Fibroblast of lung (primary cell): ENCODE measurements around the gene EXOC2. TPM values are rescaled to one million over a fixed set of nuclear protein-coding genes. Genes with fewer than 3 reads are reported as not detected.

Source experiments
- DNase-seq, 2 donors: peaks; one replicate each; pipeline versions ENCODE4 v3.0.0 to v3.0.0-alpha.2; 2010; ENCODE audit warnings: low read depth in 2 of 2
- H2AFZ ChIP-seq: 2 replicates; pipeline ENCODE4 v1.5.1; 2012; ENCODE audit warnings: low read length, control low read depth, inconsistent platforms
- H3K27ac ChIP-seq: 2 replicates; pipeline ENCODE4 v1.5.1; 2011; ENCODE audit warnings: low read length, control low read depth; ENCODE audit not compliant: insufficient read depth
- H3K27me3 ChIP-seq: 2 replicates; pipeline ENCODE4 v1.5.1; 2011; ENCODE audit warnings: mild to moderate bottlenecking, low read length; ENCODE audit not compliant: control insufficient read depth, insufficient read depth
- H3K36me3 ChIP-seq: 2 replicates; pipeline ENCODE4 v1.5.1; 2011; ENCODE audit warnings: low read length; ENCODE audit not compliant: control insufficient read depth, insufficient read depth
- H3K4me1 ChIP-seq: 2 replicates; pipeline ENCODE4 v1.5.1; 2011; ENCODE audit warnings: low read length; ENCODE audit not compliant: control insufficient read depth, insufficient read depth; ENCODE audit errors: extremely low read depth
- H3K4me2 ChIP-seq: 2 replicates; pipeline ENCODE4 v1.5.1; 2011; ENCODE audit warnings: low read length, control low read depth; ENCODE audit not compliant: insufficient read depth; ENCODE audit errors: extremely low read depth
- H3K4me3 ChIP-seq, 4 experiments: fragments of 200-600 bp in 1 of 4; sonication (generic) in 1 of 4; replicated peaks in 1 of 4; 2 replicates each; pipeline ENCODE4 v1.5.1; 2011 to 2016; ENCODE audit warnings: low read length in 4 of 4, low read depth in 3 of 4, mild to moderate bottlenecking in 3 of 4, control low read depth in 2 of 4, inconsistent platforms in 1 of 4, mixed read lengths in 1 of 4; ENCODE audit not compliant: insufficient read depth in 1 of 4; ENCODE audit errors: control extremely low read depth in 1 of 4
- H3K79me2 ChIP-seq: 2 replicates; pipeline ENCODE4 v1.5.1; 2012; ENCODE audit warnings: mild to moderate bottlenecking, low read length, inconsistent platforms; ENCODE audit not compliant: control insufficient read depth, insufficient read depth
- H3K9ac ChIP-seq: 2 replicates; pipeline ENCODE4 v1.5.1; 2011; ENCODE audit warnings: mild to moderate bottlenecking, low read length, control low read depth; ENCODE audit not compliant: insufficient read depth
- H3K9me3 ChIP-seq: 2 replicates; pipeline ENCODE4 v1.5.1; 2012; ENCODE audit warnings: low read depth, low read length; ENCODE audit not compliant: control insufficient read depth, insufficient read depth
- H4K20me1 ChIP-seq: 2 replicates; pipeline ENCODE4 v1.5.1; 2011; ENCODE audit warnings: low read length; ENCODE audit not compliant: control insufficient read depth, insufficient read depth; ENCODE audit errors: extremely low read depth
- CTCF ChIP-seq, 2 donors: IDR thresholded peaks in 1 of 2; conservative IDR thresholded peaks in 1 of 2; 1 replicate in 1 of 2; 2 replicates in 1 of 2; pipeline ENCODE4 v1.5.1; 2011 to 2012; ENCODE audit warnings: low read length in 2 of 2, control low read depth in 1 of 2, inconsistent platforms in 1 of 2, low read depth in 1 of 2, mild to moderate bottlenecking in 1 of 2
- EZH2 ChIP-seq: IDR thresholded peaks from 2 replicates; pipeline ENCODE4 v1.5.1; 2012; ENCODE audit warnings: low read length, control low read depth, mild to moderate bottlenecking; ENCODE audit errors: missing control alignments
- polyA plus RNA-seq, 2 donors: library from polyadenylated mRNA; depleted of rRNA in 1 of 2; stranded (reverse) in 1 of 2; unstranded in 1 of 2; fragments of >200 nt; gene quantifications; 2 replicates each; pipeline ENCODE4 v1.2.1, GENCODE V29; 2011 to 2012; ENCODE audit warnings: missing spikeins in 1 of 2
- total RNA-seq: library from RNA; depleted of rRNA; stranded (reverse); fragments of >200 nt; gene quantifications from 2 replicates; pipeline ENCODE4 v1.2.1, GENCODE V29; 2014

Gene EXOC2
- total and polyA plus RNA-seq, 2 donors (not counting 1 experiment from before 2014, with no cell fraction given): 19.7 to 42.3 TPM

GRCh38 chr6:680251-680650 lies 12.7 kb downstream of the EXOC2 start:
- DNase-seq: no peak
- no peak overlapping the region for H2AFZ ChIP-seq
- no peak overlapping the region for H3K9ac ChIP-seq
- H3K36me3 ChIP-seq: no peaks in the 10 kb centered on the region
- TF ChIP-seq EZH2 (no peak), CTCF (conservative IDR thresholded peaks at IDR 0.05 in 1 of 2, IDR thresholded peaks at IDR 0.05 in 1 of 2; ENCODE audit: low read depth in 1 of 2, low read length in 2 of 2) (no peak)
- no peaks in the 10 kb centered on the region for H3K27me3 ChIP-seq
- H4K20me1 ChIP-seq: peaks cover 2% of the 10 kb centered on the region
- H3K79me2 ChIP-seq: peaks cover 46% of the 10 kb centered on the region
- no peak overlapping the region for H3K4me3 ChIP-seq
- peaks cover 25% of the 10 kb centered on the region for H3K4me1 ChIP-seq
- H3K27ac ChIP-seq: no peak overlapping the region
- H3K9me3 ChIP-seq: no peaks in the 10 kb centered on the region
- H3K4me2 ChIP-seq: no peak overlapping the region

- H4K20me1 ChIP-seq: peaks cover 2% of the 10 kb centered on the region
- H3K27ac ChIP-seq: peak overlapping the region; percentile 34
- peaks cover 45% of the 10 kb centered on the region for H3K79me2 ChIP-seq
- peak overlapping the region; percentile 31 for H2AFZ ChIP-seq
- TF ChIP-seq CTCF (conservative IDR thresholded peaks at IDR 0.05 in 1 of 2, IDR thresholded peaks at IDR 0.05 in 1 of 2; ENCODE audit: low read depth in 1 of 2, low read length in 2 of 2) (no peak), EZH2 (no peak)
- H3K36me3 ChIP-seq: no peaks in the 10 kb centered on the region
- H3K9ac ChIP-seq: no peak overlapping the region
- H3K4me1 ChIP-seq: peaks cover 20% of the 10 kb centered on the region
- H3K9me3 ChIP-seq: no peaks in the 10 kb centered on the region
- H3K4me2 ChIP-seq: peak overlapping the region; percentile 75
- peak overlapping the region in 1 of 4 experiments; percentile 29 for H3K4me3 ChIP-seq
- peak; percentile 33 to 57 for DNase-seq
- H3K27me3 ChIP-seq: no peaks in the 10 kb centered on the region
These were observed 13.7 kb downstream of the EXOC2 start for GRCh38 chr6:679282-679681.

- H3K27me3 ChIP-seq: no peaks in the 10 kb centered on the region
- H3K4me2 ChIP-seq: peak overlapping the region; percentile 32
- H3K4me3 ChIP-seq: no peak overlapping the region
- H4K20me1 ChIP-seq: peaks cover 2% of the 10 kb centered on the region
- peaks cover 42% of the 10 kb centered on the region for H3K79me2 ChIP-seq
- no peak overlapping the region for H3K9ac ChIP-seq
- TF ChIP-seq CTCF (conservative IDR thresholded peaks at IDR 0.05 in 1 of 2, IDR thresholded peaks at IDR 0.05 in 1 of 2; ENCODE audit: low read depth in 1 of 2, low read length in 2 of 2): no peak
- TF ChIP-seq EZH2: no peak
- no peaks in the 10 kb centered on the region for H3K36me3 ChIP-seq
- H3K27ac ChIP-seq: no peak overlapping the region
- peaks cover 18% of the 10 kb centered on the region for H3K4me1 ChIP-seq
- DNase-seq: no peak
- no peaks in the 10 kb centered on the region for H3K9me3 ChIP-seq
- no peak overlapping the region for H2AFZ ChIP-seq
These were observed 14.4 kb downstream of the EXOC2 start for GRCh38 chr6:678520-678919.
